Thyroid gland (tissue), 4 donors: ENCODE data around the gene ABCF1. TPM values are rescaled to one million over a fixed set of nuclear protein-coding genes. Genes with fewer than 3 reads are reported as not detected.

Experiments used
- DNase-seq, 2 donors: peaks; one replicate each; pipeline ENCODE4 v3.0.0-alpha.2; 2019
- H3K27ac ChIP-seq, 3 donors: fragments of 200-600 bp; sonication (generic); 1 replicate in 2 of 3; 2 replicates in 1 of 3; pipeline ENCODE4 v1.5.1; 2016 to 2019; ENCODE audit warnings: mild to moderate bottlenecking in 1 of 3, moderate library complexity in 1 of 3
- H3K27me3 ChIP-seq: fragments of 200-600 bp; sonication (generic); one replicate; pipeline ENCODE4 v1.5.1; 2019
- H3K36me3 ChIP-seq, 2 donors: fragments of 200-600 bp; sonication (generic); one replicate each; pipeline ENCODE4 v1.5.1; 2016 to 2019
- H3K4me1 ChIP-seq, 2 donors: fragments of 200-600 bp; sonication (generic); one replicate each; pipeline ENCODE4 v1.5.1; 2017 to 2019
- H3K4me3 ChIP-seq, 3 donors: fragments of 200-600 bp; sonication (generic); replicated peaks in 1 of 3; 1 replicate in 2 of 3; 2 replicates in 1 of 3; pipeline ENCODE4 v1.5.1; 2016; ENCODE audit warnings: mild to moderate bottlenecking in 1 of 3
- H3K9me3 ChIP-seq: fragments of 200-600 bp; sonication (generic); one replicate; pipeline ENCODE4 v1.5.1; 2017
- POLR2A ChIP-seq, 2 donors: fragments of 450-650 bp; IDR thresholded peaks; one replicate each; pipeline ENCODE4 v1.6.1; 2017; ENCODE audit warnings: antibody characterized with exemption in 2 of 2, mild to moderate bottlenecking in 2 of 2, moderate library complexity in 1 of 2
- WGBS, 2 donors: methylation state at CpG; one replicate each; pipeline ENCODE4 v1.1.5; 2017; 5-methylcytosine and 5-hydroxymethylcytosine counted together
- intact Hi-C: fragments of 100-400 bp; cut with DNase I; formaldehyde crosslinking; loops from one replicate; pipeline ENCODE4 v1.15.1; 2023
- total RNA-seq, 4 donors: library from RNA; depleted of rRNA; stranded (reverse); fragments of >200 nt; gene quantifications; one replicate each; pipeline ENCODE4 v1.2.3, GENCODE V29; 2016
- TF ChIP-seq, protein P1 (sequence below), 6 experiments: fragments of 200-600 bp in 3 of 6; fragments of 450-650 bp in 3 of 6; sonication (generic) in 3 of 6; IDR thresholded peaks; one replicate each; pipeline ENCODE4 v1.5.1; 2016 to 2019; ENCODE audit warnings: antibody characterized with exemption in 6 of 6, mild to moderate bottlenecking in 2 of 6, inconsistent platforms in 1 of 6, moderate library complexity in 1 of 6

ABCF1 gene
- total RNA-seq, 4 donors from 2014 or later, result 41.4 to 47.1 (median 43.5) TPM

DNA sequence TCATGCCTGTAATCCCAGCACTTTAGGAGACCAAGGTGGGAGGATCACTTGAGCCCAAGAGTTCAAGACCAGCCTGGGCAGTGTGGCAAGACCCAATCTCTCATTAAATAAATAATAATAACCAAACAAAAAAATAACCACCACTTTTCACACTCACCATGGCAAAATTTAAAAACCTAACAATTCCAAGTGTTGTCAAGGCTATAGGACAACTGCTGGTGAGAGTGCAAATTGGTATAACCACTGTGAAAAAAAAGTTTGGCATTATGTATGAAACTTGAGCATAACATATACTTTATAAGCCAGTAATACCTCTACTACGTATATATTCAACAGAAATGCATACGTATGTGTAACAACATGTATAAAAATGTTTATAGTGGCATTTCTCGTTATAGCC lies 10.3 kb upstream of the ABCF1 start:
- intact Hi-C loops, result no loop called here
- no peak for DNase-seq
- TF ChIP-seq, protein P1, sequence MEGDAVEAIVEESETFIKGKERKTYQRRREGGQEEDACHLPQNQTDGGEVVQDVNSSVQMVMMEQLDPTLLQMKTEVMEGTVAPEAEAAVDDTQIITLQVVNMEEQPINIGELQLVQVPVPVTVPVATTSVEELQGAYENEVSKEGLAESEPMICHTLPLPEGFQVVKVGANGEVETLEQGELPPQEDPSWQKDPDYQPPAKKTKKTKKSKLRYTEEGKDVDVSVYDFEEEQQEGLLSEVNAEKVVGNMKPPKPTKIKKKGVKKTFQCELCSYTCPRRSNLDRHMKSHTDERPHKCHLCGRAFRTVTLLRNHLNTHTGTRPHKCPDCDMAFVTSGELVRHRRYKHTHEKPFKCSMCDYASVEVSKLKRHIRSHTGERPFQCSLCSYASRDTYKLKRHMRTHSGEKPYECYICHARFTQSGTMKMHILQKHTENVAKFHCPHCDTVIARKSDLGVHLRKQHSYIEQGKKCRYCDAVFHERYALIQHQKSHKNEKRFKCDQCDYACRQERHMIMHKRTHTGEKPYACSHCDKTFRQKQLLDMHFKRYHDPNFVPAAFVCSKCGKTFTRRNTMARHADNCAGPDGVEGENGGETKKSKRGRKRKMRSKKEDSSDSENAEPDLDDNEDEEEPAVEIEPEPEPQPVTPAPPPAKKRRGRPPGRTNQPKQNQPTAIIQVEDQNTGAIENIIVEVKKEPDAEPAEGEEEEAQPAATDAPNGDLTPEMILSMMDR (IDR thresholded peaks at IDR 0.05), result no peak
- TF ChIP-seq POLR2A (IDR thresholded peaks at IDR 0.05), result no peak
- H3K27me3 ChIP-seq, result no peaks in the 10 kb centered on the region
- H3K36me3 ChIP-seq, result peaks cover 4 to 13% of the 10 kb centered on the region in 2 donors
- WGBS, 2 donors, result 93 to 96% methylated on average over 3 of the region's 3 CpGs
- H3K4me3 ChIP-seq, result no peak overlapping the region
- no peaks in the 10 kb centered on the region for H3K9me3 ChIP-seq
- no peak overlapping the region for H3K27ac ChIP-seq
- H3K4me1 ChIP-seq, result peaks cover 11% of the 10 kb centered on the region in 2 donors

DNA sequence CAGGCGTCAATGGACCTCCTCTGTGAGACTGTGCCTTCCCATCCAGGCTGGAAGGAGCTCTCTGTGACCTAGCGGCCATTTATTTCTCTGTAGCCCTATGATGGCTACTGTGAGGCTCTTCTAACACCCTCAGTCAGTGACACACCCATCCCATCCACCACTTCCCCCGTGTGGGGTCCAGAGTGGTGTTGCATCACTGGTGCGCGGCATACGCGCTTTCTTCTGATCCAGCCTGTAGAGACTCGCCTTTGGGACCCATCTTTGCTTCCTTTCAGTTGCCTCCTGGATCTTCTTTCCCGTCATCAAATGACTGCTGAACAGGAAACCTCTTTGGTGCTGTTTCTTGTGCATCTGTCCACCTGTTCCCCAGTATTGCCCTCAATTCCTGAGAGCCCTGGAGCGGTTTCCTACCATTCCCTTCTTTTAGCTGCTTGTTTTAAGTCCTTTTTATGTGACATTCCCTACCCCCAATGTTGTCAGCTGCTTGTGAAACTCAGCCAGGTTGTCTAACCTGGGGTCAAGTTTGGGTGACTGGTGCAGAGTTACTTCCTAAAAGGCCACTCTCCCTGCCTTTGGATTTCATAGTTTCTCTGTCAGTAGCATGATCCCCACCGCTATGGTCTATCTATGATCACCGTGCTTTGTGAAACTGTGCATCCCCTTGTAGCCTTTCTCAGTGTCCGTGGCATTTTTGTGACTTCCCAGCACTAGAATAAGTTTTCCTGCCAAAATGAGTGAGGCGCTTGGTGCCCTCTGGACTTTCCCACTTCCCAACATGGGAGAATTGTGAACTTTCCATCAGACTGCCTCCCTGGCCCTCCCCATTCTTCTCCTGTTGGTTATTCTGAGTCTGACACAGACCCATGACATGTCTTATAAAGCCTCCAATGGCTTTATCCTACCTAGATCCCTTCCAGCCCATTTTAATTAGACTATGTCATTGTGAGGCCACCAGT lies 8.5 kb upstream of the ABCF1 start:
- Histone ChIP-seq H3K27me3 (no peaks in the 10 kb centered on the region), H3K27ac (no peak overlapping the region), H3K4me3 (no peak overlapping the region), H3K36me3 (peaks cover 4 to 13% of the 10 kb centered on the region in 2 donors), H3K4me1 (peaks cover 6 to 8% of the 10 kb centered on the region in 2 donors), H3K9me3 (no peaks in the 10 kb centered on the region)
- intact Hi-C loops, result no loop called here
- TF ChIP-seq, protein P1 (IDR thresholded peaks at IDR 0.05), result no peak
- no peak for TF ChIP-seq POLR2A (IDR thresholded peaks at IDR 0.05)
- DNase-seq, result no peak
- 94 to 95% methylated on average over 14 of the region's 14 CpGs for WGBS, 2 donors

DNA sequence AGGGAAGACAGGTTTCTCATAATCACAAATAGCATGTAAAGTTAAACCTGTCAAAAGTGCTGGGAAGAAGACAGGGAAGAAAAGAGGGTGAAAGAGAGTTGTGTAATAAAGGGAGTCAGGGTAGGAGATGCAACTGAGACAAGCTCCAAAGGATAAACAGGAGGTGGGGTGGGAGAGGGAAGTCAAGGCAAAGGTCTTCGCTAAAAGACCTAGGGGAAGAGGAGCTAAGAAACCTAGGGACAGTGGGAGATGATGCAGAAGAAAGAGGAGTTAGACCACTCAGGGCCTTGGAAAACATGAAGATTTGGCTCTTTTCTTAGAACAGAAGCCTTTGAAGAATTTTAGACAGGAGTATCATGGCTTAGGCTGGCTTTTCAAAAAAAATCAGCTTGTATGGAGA lies 7.1 kb upstream of the ABCF1 start:
- no peak overlapping the region for H3K4me3 ChIP-seq
- intact Hi-C loops, result no loop called here
- H3K4me1 ChIP-seq, result no peaks in the 10 kb centered on the region
- H3K27me3 ChIP-seq, result no peaks in the 10 kb centered on the region
- peaks cover 4 to 13% of the 10 kb centered on the region in 2 donors for H3K36me3 ChIP-seq
- no peak for DNase-seq
- H3K9me3 ChIP-seq, result no peaks in the 10 kb centered on the region
- WGBS, 2 donors, result 95 to 98% methylated on average over 1 of the region's 1 CpG
- TF ChIP-seq, protein P1 (IDR thresholded peaks at IDR 0.05), result no peak
- no peak for TF ChIP-seq POLR2A (IDR thresholded peaks at IDR 0.05)
- no peak overlapping the region for H3K27ac ChIP-seq

- no peaks in the 10 kb centered on the region for H3K9me3 ChIP-seq
- DNase-seq, result no peak
- no peak overlapping the region for H3K27ac ChIP-seq
- H3K4me1 ChIP-seq, result peaks cover 0 to 5% of the 10 kb centered on the region in 2 donors
- TF ChIP-seq, protein P1 (IDR thresholded peaks at IDR 0.05), result no peak
- TF ChIP-seq POLR2A (IDR thresholded peaks at IDR 0.05), result no peak
- intact Hi-C loops, result no loop called here
- H3K4me3 ChIP-seq, result no peak overlapping the region
- H3K36me3 ChIP-seq, result peaks cover 4 to 13% of the 10 kb centered on the region in 2 donors
- no peaks in the 10 kb centered on the region for H3K27me3 ChIP-seq
Observed at GRCh38 chr6:30565772-30566171, 5.5 kb upstream of the ABCF1 start.

- Histone ChIP-seq H3K4me1 (peaks cover 14 to 16% of the 10 kb centered on the region in 2 donors), H3K27me3 (no peaks in the 10 kb centered on the region), H3K36me3 (peaks cover 0 to 1% of the 10 kb centered on the region in 2 donors), H3K9me3 (no peaks in the 10 kb centered on the region), H3K4me3 (no peak overlapping the region), H3K27ac (no peak overlapping the region)
- DNase-seq, result no peak
- 60 to 61% methylated on average over 3 of the region's 3 CpGs for WGBS, 2 donors
- TF ChIP-seq POLR2A (IDR thresholded peaks at IDR 0.05), result no peak
- TF ChIP-seq, protein P1 (IDR thresholded peaks at IDR 0.05), result no peak
- intact Hi-C loops, result no loop called here
Observed at GRCh38 chr6:30568245-30568644, 3.0 kb upstream of the ABCF1 start.
